ENCODE data around the gene SLC39A3.

SLC39A3 gene

GRCh38 chr19:2690856-2691255 is 49.0 kb downstream of the SLC39A3 start:
- Histone ChIP-seq H3K4me3 (ENCODE audit: low read length in 2 of 2) (no peak overlapping the region), H3K36me3 (ENCODE audit: control insufficient read depth in 2 of 2, insufficient read depth in 2 of 2, low read length in 2 of 2) (peaks cover 0 to 2% of the 10 kb centered on the region in 2 donors), H3K9me3 (ENCODE audit: control insufficient read depth in 2 of 2, low read length in 2 of 2) (no peaks in the 10 kb centered on the region), H3K4me1 (ENCODE audit: control insufficient read depth in 2 of 2, insufficient read depth in 2 of 2, low read length in 2 of 2) (no peaks in the 10 kb centered on the region), H3K27me3 (ENCODE audit: control insufficient read depth in 2 of 2, insufficient read depth in 2 of 2, low read length in 2 of 2) (no peaks in the 10 kb centered on the region), H3K9ac (ENCODE audit: low read depth in 1 of 2, low read length in 2 of 2) (no peak overlapping the region), H3K27ac (ENCODE audit: low read depth in 2 of 2, low read length in 2 of 2) (no peak overlapping the region)

GRCh38 chr19:2686360-2686759 is 53.5 kb downstream of the SLC39A3 start:
- H3K9me3 ChIP-seq (ENCODE audit: control insufficient read depth in 2 of 2, low read length in 2 of 2), result no peaks in the 10 kb centered on the region
- H3K36me3 ChIP-seq (ENCODE audit: control insufficient read depth in 2 of 2, insufficient read depth in 2 of 2, low read length in 2 of 2), result no peaks in the 10 kb centered on the region
- H3K4me3 ChIP-seq (ENCODE audit: low read length in 2 of 2), result no peak overlapping the region
- H3K9ac ChIP-seq (ENCODE audit: low read depth in 1 of 2, low read length in 2 of 2), result no peak overlapping the region
- H3K27me3 ChIP-seq (ENCODE audit: control insufficient read depth in 2 of 2, insufficient read depth in 2 of 2, low read length in 2 of 2), result no peaks in the 10 kb centered on the region
- no peak overlapping the region for H3K27ac ChIP-seq (ENCODE audit: low read depth in 2 of 2, low read length in 2 of 2)
- H3K4me1 ChIP-seq (ENCODE audit: control insufficient read depth in 2 of 2, insufficient read depth in 2 of 2, low read length in 2 of 2), result no peaks in the 10 kb centered on the region

- Histone ChIP-seq H3K9ac (ENCODE audit: low read depth in 1 of 2, low read length in 2 of 2) (peak overlapping the region in 1 of 2 donors; percentile 26), H3K27ac (ENCODE audit: low read depth in 2 of 2, low read length in 2 of 2) (no peak overlapping the region)
Observed at GRCh38 chr19:2685204-2685704, 54.6 kb downstream of the SLC39A3 start.

GRCh38 chr19:2683430-2684003 is 56.3 kb downstream of the SLC39A3 start:
- H3K9me3 ChIP-seq (ENCODE audit: control insufficient read depth in 2 of 2, low read length in 2 of 2), result no peaks in the 10 kb centered on the region
- no peaks in the 10 kb centered on the region for H3K36me3 ChIP-seq (ENCODE audit: control insufficient read depth in 2 of 2, insufficient read depth in 2 of 2, low read length in 2 of 2)
- H3K4me3 ChIP-seq (ENCODE audit: low read length in 2 of 2), result no peak overlapping the region
- no peak overlapping the region for H3K9ac ChIP-seq (ENCODE audit: low read depth in 1 of 2, low read length in 2 of 2)
- no peak overlapping the region for H3K27ac ChIP-seq (ENCODE audit: low read depth in 2 of 2, low read length in 2 of 2)
- H3K27me3 ChIP-seq (ENCODE audit: control insufficient read depth in 2 of 2, insufficient read depth in 2 of 2, low read length in 2 of 2), result no peaks in the 10 kb centered on the region
- H3K4me1 ChIP-seq (ENCODE audit: control insufficient read depth in 2 of 2, insufficient read depth in 2 of 2, low read length in 2 of 2), result no peaks in the 10 kb centered on the region

More at GRCh38 chr19:2685204-2685704, 54.6 kb downstream of the SLC39A3 start:
- H3K4me3 ChIP-seq (ENCODE audit: low read length in 2 of 2), result no peak overlapping the region
- no peaks in the 10 kb centered on the region for H3K36me3 ChIP-seq (ENCODE audit: control insufficient read depth in 2 of 2, insufficient read depth in 2 of 2, low read length in 2 of 2)
- H3K27me3 ChIP-seq (ENCODE audit: control insufficient read depth in 2 of 2, insufficient read depth in 2 of 2, low read length in 2 of 2), result no peaks in the 10 kb centered on the region
- no peaks in the 10 kb centered on the region for H3K4me1 ChIP-seq (ENCODE audit: control insufficient read depth in 2 of 2, insufficient read depth in 2 of 2, low read length in 2 of 2)
- no peaks in the 10 kb centered on the region for H3K9me3 ChIP-seq (ENCODE audit: control insufficient read depth in 2 of 2, low read length in 2 of 2)
